Activated naive CD8-positive, alpha-beta T cell treated with anti-CD3 and anti-CD28 coated beads, Interleukin-2, amount 10 ng/mL, durations not matched to agents 7 days and 5 days (primary cell): ENCODE results near the gene NACC2. TPM values are rescaled to one million over a fixed set of nuclear protein-coding genes. Genes with fewer than 3 reads are reported as not detected.

Experiments
- ATAC-seq: fragments of 150-1000 bp; cut with Tn5 transposase; one replicate; pipeline ENCODE4 v1.10.0; 2021; ENCODE audit warnings: low read depth, moderate library complexity
- POLR2A ChIA-PET: fragments of 350-600 bp; sonication (Branson Sonifier 250); formaldehyde crosslinking; loops from one replicate; lab custom pipeline; 2021; ENCODE audit warnings: antibody characterized with exemption; lab: Charles Lee
- DNase-seq: peaks from one replicate; pipeline ENCODE4 v3.0.0; 2021
- H3K27ac Mint-ChIP-seq: one replicate; pipeline ENCODE4 v1.8.0; 2022; ENCODE audit warnings: mild to moderate bottlenecking, mixed read lengths
- H3K27me3 Mint-ChIP-seq: one replicate; pipeline ENCODE4 v1.8.0; 2022; ENCODE audit warnings: mild to moderate bottlenecking, moderate library complexity, mixed read lengths
- H3K36me3 Mint-ChIP-seq: one replicate; pipeline ENCODE4 v1.8.0; 2021; ENCODE audit warnings: mild to moderate bottlenecking, mixed read lengths
- H3K4me1 Mint-ChIP-seq: one replicate; pipeline ENCODE4 v1.8.0; 2021; ENCODE audit warnings: mixed read lengths
- H3K4me3 Mint-ChIP-seq: one replicate; pipeline ENCODE4 v1.8.0; 2022; ENCODE audit warnings: mild to moderate bottlenecking, moderate library complexity, mixed read lengths
- H3K9me3 Mint-ChIP-seq: one replicate; pipeline ENCODE4 v1.8.0; 2021; ENCODE audit warnings: mixed read lengths
- total RNA-seq, 2 experiments: library from RNA; stranded (reverse); gene quantifications; one replicate each; pipeline ENCODE4 v1.2.3, GENCODE V29; 2021

Gene NACC2
- total RNA-seq, 2 experiments from 2014 or later, result 10.5 to 11.2 TPM

DNA sequence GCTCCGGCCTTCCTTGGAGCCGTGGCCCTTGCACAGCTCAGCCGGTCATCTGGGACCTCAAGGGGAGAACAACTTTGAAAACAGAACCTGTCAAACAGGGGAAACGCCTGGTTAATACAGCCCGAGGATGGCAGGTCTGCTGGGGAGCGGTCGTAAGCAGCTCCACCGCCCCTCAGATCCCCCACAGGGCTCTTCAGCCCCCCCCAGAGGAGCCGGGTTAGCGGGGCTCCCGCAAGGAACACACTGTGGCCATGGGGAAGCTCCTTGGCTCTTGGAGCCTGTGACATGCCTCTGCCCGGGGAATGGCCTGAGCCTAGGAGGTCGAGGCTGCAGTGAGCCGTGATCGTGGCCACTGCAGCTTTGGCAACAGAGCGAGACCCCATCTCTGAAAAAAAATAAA is 16.8 kb upstream of the NACC2 start:
- ATAC-seq (no peak), DNase-seq (no peak)
- peak overlapping the region; percentile 96 for H3K27ac Mint-ChIP-seq
- peaks cover 9% of the 10 kb centered on the region for H3K36me3 Mint-ChIP-seq
- peaks cover 33% of the 10 kb centered on the region for H3K4me1 Mint-ChIP-seq
- H3K27me3 Mint-ChIP-seq, result no peaks in the 10 kb centered on the region
- no peaks in the 10 kb centered on the region for H3K9me3 Mint-ChIP-seq
- peak overlapping the region; percentile 93 for H3K4me3 Mint-ChIP-seq
- POLR2A ChIA-PET, result interaction anchor here (8.4 kb wide), 1 partner anchor 14 kb away, joined by 164 read pairs; the partner anchor contains the start of gene NACC2

- H3K27ac Mint-ChIP-seq, result peak overlapping the region; percentile 80
- H3K4me3 Mint-ChIP-seq, result peak overlapping the region; percentile 93
- no peaks in the 10 kb centered on the region for H3K27me3 Mint-ChIP-seq
- H3K36me3 Mint-ChIP-seq, result peaks cover 9% of the 10 kb centered on the region
- no peak for ATAC-seq
- DNase-seq, result no peak
- POLR2A ChIA-PET, result interaction anchor here (8.4 kb wide), 1 partner anchor 13 kb away, joined by 164 read pairs; the partner anchor contains the start of gene NACC2
- no peaks in the 10 kb centered on the region for H3K9me3 Mint-ChIP-seq
- peaks cover 37% of the 10 kb centered on the region for H3K4me1 Mint-ChIP-seq
These were observed 16.1 kb upstream of the NACC2 start for GRCh38 chr9:136111190-136111589.

DNA sequence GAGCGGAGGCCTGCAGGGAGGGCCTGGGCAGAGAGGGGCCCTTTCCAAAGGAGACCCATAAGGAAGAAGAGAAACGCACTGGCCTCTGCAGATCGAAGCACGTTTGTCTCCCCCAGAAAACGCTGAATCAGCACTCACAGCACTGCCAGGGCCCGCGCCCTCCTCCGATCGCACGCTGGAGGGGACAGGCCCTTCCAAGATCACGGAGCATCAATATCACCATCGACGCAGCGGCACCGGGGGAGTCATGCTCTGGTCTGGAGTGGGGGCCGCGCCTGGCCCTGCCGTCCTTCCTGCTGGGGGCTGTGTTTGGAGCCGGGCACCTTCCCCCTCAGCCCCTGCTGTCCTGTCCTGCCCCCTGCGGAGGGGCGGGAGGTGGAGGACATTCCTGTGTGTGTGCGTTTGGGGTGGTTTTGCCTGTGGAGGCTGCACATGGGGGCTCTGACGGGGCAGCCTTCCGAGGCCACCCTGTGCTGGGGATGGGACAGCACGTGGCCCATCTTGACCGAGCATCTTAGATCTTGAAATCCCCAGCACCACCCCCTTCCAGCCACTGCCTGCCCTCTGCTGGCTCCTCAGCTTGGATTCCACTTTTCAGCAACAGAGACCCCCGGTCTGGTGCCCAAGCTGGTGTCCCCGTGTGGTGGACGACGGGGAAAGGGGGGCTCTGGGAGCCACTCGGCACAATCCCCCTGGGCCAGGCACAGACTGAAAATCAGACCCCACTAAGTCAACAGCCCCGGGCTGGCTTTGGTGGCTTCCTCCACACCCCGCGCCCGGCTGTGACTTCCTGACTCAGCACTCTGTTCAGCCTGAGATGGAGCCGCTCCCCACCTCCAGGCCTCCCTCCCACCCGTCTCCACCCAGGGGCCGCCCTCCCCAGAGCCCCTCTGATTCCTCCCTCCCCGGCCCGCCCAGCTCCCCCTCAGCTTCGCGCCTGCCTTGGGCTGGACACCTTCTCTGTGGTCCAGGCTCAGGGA is 15.3 kb upstream of the NACC2 start:
- peak overlapping the region; percentile 93 for H3K4me3 Mint-ChIP-seq
- H3K4me1 Mint-ChIP-seq, result peaks cover 42% of the 10 kb centered on the region
- H3K27me3 Mint-ChIP-seq, result no peaks in the 10 kb centered on the region
- peak overlapping the region; percentile 89 for H3K27ac Mint-ChIP-seq
- no peaks in the 10 kb centered on the region for H3K9me3 Mint-ChIP-seq
- DNase-seq (peak; percentile 59), ATAC-seq (peak; percentile 2)
- POLR2A ChIA-PET, result interaction anchor here (0.7 to 8.4 kb wide), 5 partner anchors 8 to 293 kb away, joined by 3 to 164 read pairs (median 8); partner anchors contain the start of genes NACC2 and TMEM250
- peaks cover 9% of the 10 kb centered on the region for H3K36me3 Mint-ChIP-seq

- POLR2A ChIA-PET, result interaction anchor here (0.7 to 8.4 kb wide), 8 partner anchors 8 to 619 kb away, joined by 3 to 164 read pairs (median 4); partner anchors contain the start of genes DNLZ, NACC2 and TMEM250
- ATAC-seq (peak; percentile 81), DNase-seq (peak; percentile 95)
- Mint-ChIP-seq H3K27ac (peak overlapping the region; percentile 94), H3K36me3 (peaks cover 5% of the 10 kb centered on the region), H3K4me1 (peaks cover 42% of the 10 kb centered on the region), H3K9me3 (no peaks in the 10 kb centered on the region), H3K4me3 (peak overlapping the region; percentile 93), H3K27me3 (no peaks in the 10 kb centered on the region)
These were observed 14.4 kb upstream of the NACC2 start for GRCh38 chr9:136109351-136110081.

DNA sequence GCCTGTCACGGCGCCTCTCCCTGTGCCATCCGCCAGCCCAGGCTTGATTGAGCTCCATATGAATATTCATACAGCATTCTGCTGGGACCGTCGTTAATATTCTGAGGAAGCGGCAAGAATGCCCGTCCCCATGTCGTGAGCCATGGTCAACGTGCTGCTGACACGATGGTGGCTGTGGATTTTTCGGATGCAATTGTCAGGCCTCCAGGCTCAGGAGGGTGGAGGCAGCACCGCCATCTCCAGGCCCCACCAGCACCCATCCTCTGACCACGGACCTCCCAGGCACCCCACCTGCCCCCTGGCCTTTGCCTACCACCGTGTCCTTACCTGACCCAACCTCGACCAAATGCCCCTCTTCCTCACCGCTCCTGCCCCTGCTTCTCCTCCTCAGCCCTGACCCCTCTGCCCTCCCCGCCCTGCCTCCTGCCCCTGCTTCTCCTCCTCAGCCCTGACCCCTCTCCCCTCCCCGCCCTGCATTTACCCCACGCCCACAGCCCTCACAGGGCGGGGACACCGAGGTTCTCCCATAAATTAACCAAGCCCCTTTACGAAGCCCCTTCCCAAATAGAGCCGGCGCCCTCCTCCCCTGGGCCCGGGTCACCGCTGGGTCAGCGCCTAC is 13.7 kb upstream of the NACC2 start:
- ATAC-seq, result no peak
- H3K4me3 Mint-ChIP-seq, result peak overlapping the region; percentile 90
- peaks cover 5% of the 10 kb centered on the region for H3K36me3 Mint-ChIP-seq
- peaks cover 40% of the 10 kb centered on the region for H3K4me1 Mint-ChIP-seq
- no peak for DNase-seq
- no peaks in the 10 kb centered on the region for H3K27me3 Mint-ChIP-seq
- POLR2A ChIA-PET, result interaction anchor here (0.8 to 8.4 kb wide), 7 partner anchors 9 to 619 kb away, joined by 3 to 164 read pairs (median 6); partner anchors contain the start of genes DNLZ, NACC2 and TMEM250
- H3K27ac Mint-ChIP-seq, result peak overlapping the region; percentile 94
- H3K9me3 Mint-ChIP-seq, result no peaks in the 10 kb centered on the region

DNA sequence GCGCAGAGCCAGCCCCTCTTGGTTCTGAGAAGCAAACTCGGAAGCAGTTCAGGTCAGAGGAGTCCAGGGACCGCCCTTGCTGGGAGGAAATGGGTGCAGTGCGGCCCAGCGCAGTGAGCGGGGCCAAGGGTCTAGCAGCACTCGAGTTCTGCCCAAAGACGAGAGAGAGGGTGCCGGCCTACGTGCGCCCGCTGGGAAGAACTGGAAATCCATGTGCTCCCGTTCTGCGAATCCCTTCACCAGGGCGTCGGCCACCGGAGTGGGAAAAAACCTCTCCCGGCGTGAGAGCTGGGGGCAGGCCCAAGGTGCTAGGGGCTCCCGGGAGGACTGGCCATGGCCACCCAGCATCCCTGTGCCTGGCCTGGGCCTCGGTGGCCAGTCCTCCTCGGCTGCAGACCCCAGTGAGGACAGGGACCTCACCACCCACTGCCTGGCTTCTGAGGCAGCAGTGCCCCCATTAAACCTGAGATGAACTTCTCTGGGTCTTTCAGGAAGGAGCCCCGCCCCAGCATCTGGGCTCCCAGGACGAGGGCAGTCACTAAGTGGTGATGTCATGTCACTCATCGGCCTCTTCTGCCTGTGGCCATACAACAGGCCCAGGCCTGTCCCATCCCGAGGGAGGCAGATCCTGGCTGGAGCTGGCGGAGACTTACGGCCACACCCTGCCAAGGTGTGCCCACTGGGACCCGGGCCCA is 13.0 kb upstream of the NACC2 start:
- ATAC-seq (no peak), DNase-seq (no peak)
- Mint-ChIP-seq H3K36me3 (peaks cover 1% of the 10 kb centered on the region), H3K27ac (peak overlapping the region; percentile 97), H3K27me3 (no peaks in the 10 kb centered on the region), H3K4me1 (peaks cover 35% of the 10 kb centered on the region), H3K9me3 (no peaks in the 10 kb centered on the region), H3K4me3 (peak overlapping the region; percentile 90)
- POLR2A ChIA-PET, result interaction anchor here (1.3 to 8.4 kb wide), 4 partner anchors 10 to 303 kb away, joined by 3 to 164 read pairs (median 36); partner anchors contain the start of genes NACC2 and TMEM250

DNA sequence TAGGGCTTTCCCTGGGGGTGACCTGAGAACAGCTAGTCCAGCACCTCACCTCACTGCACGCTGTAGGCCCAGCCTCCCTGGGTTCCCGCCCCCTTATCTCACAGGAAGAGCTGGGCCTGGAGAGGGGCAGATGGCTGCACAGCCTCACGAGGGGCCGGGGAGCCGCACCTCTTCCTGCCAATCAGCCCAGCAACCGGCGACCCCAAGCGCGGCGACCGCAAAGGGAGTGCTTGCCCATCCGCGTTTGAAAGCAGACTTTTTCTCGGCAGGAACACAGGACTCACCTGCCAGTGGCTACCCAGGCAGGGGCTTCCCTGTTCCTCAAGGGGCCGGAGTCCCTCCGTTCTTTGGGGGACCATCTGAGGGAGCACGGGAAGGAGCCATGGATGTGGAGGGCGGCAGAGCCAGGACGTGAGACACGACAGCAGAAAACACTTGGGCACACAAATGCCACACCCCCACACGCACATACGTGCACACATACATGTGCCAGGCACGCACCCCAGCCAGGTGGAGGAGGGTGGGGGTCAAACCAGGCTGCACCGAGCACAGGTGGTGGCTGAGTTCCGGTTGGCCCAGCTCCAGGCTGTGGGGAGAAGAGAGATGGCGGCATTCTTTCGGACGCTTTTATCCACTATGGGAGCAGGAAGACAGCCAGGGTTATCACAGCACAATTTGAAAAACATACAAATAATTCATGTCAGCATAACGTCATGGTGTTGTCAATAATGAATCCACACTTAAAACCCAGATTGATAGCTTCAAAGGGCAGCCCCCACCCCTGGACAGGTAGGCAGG is 12.3 kb upstream of the NACC2 start:
- Mint-ChIP-seq H3K36me3 (peaks cover 1% of the 10 kb centered on the region), H3K9me3 (no peaks in the 10 kb centered on the region), H3K27ac (peak overlapping the region; percentile 97), H3K4me1 (peaks cover 30% of the 10 kb centered on the region), H3K27me3 (no peaks in the 10 kb centered on the region), H3K4me3 (peak overlapping the region; percentile 90)
- peak; percentile 52 for ATAC-seq
- POLR2A ChIA-PET, result interaction anchor here (0.8 to 8.4 kb wide), 10 partner anchors 7 to 620 kb away, joined by 3 to 164 read pairs (median 4); partner anchors contain the start of genes DNLZ, NACC2 and TMEM250
- peak; percentile 78 for DNase-seq

- POLR2A ChIA-PET, result interaction anchor here (1.2 to 8.4 kb wide), 5 partner anchors 8 to 15 kb away, joined by 3 to 164 read pairs (median 5); partner anchors contain the start of genes NACC2 and TMEM250
These were observed 10.5 kb upstream of the NACC2 start for GRCh38 chr9:136105398-136106135.

DNA sequence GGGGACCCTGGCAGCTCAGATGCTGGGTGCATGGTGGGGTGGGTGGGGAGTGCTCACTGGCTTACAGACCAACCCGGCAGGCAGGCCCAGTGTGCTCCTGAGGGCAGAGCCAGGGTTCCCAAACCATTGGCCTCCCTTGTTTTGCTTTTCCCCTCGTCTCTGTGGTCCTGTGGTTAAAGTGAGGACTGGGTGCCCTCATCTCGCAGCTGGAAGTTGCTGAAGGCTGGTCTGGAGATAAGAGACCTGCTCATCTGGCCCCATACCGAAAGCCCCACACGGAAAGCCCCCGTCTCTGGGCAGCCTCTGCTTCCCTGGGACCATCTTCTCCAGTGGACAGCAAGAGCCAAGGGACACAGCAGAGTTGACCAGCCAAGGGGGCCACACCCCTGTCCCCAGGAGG is 9.8 kb upstream of the NACC2 start:
- peak overlapping the region; percentile 21 for H3K27ac Mint-ChIP-seq
- H3K36me3 Mint-ChIP-seq, result no peaks in the 10 kb centered on the region
- no peaks in the 10 kb centered on the region for H3K27me3 Mint-ChIP-seq
- ATAC-seq (no peak), DNase-seq (no peak)
- POLR2A ChIA-PET, result no interaction called here
- no peaks in the 10 kb centered on the region for H3K9me3 Mint-ChIP-seq
- H3K4me3 Mint-ChIP-seq, result no peak overlapping the region
- H3K4me1 Mint-ChIP-seq, result peaks cover 27% of the 10 kb centered on the region

More at GRCh38 chr9:136105398-136106135, 10.5 kb upstream of the NACC2 start:
- H3K4me1 Mint-ChIP-seq, result peaks cover 27% of the 10 kb centered on the region
- no peaks in the 10 kb centered on the region for H3K27me3 Mint-ChIP-seq
- H3K9me3 Mint-ChIP-seq, result no peaks in the 10 kb centered on the region
- H3K4me3 Mint-ChIP-seq, result peak overlapping the region; percentile 48
- H3K36me3 Mint-ChIP-seq, result no peaks in the 10 kb centered on the region
- no peak for ATAC-seq
- no peak for DNase-seq
- peak overlapping the region; percentile 97 for H3K27ac Mint-ChIP-seq

- Mint-ChIP-seq H3K36me3 (no peaks in the 10 kb centered on the region), H3K4me1 (peaks cover 27% of the 10 kb centered on the region), H3K27ac (no peak overlapping the region), H3K9me3 (no peaks in the 10 kb centered on the region), H3K27me3 (no peaks in the 10 kb centered on the region), H3K4me3 (no peak overlapping the region)
- ATAC-seq (no peak), DNase-seq (no peak)
- POLR2A ChIA-PET, result no interaction called here
These were observed 9.4 kb upstream of the NACC2 start for GRCh38 chr9:136104488-136104800.
